HG03439 (cell line): Measurements from ENCODE around the gene CHIC1.

ENCODE experiments used
- ATAC-seq: cut with Tn5 transposase; IDR thresholded peaks from one replicate; pipeline ENCODE4 v1.9.1; 2021; ENCODE audit warnings: mild to moderate bottlenecking, moderate library complexity; ENCODE audit not compliant: unreplicated experiment

CHIC1 gene

GRCh38 chrX:73728602-73729001 lies 165.6 kb downstream of the CHIC1 start:
- ATAC-seq = no peak
